ENCODE data around the gene PLCG1.

DNA sequence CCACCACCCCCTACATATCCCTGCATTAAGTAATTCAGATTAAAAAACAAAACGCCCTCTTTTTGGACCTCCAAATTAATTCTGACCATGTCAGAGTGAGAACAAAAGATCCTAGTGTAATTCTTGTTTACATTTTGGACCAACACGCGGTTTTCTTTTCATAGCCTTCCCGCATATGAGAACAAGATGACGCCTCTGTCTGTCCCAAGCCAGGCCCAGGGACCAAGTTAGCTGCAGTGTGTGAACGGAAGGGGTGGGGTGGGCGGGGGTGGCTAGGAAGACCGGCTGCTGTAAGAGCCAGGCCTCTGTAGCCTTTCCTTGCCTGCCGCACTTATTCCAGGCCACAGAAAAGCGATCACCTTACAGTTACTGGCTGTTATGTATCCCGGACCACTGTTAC is 68.0 kb downstream of the PLCG1 start:
- TF ChIP-seq, protein P1, sequence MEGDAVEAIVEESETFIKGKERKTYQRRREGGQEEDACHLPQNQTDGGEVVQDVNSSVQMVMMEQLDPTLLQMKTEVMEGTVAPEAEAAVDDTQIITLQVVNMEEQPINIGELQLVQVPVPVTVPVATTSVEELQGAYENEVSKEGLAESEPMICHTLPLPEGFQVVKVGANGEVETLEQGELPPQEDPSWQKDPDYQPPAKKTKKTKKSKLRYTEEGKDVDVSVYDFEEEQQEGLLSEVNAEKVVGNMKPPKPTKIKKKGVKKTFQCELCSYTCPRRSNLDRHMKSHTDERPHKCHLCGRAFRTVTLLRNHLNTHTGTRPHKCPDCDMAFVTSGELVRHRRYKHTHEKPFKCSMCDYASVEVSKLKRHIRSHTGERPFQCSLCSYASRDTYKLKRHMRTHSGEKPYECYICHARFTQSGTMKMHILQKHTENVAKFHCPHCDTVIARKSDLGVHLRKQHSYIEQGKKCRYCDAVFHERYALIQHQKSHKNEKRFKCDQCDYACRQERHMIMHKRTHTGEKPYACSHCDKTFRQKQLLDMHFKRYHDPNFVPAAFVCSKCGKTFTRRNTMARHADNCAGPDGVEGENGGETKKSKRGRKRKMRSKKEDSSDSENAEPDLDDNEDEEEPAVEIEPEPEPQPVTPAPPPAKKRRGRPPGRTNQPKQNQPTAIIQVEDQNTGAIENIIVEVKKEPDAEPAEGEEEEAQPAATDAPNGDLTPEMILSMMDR (IDR thresholded peaks at IDR 0.05; ENCODE audit: insufficient read depth, low read length, poor library complexity, severe bottlenecking), result no peak
- no peak for TF ChIP-seq EZH2phosphoT487 (conservative IDR thresholded peaks at IDR 0.05; ENCODE audit: low read length)

Data from SU-DHL-6 (cell line).